Activated B cell treated with CpG ODN at 0.5 μM for 24 hours (primary cell): Measurements from ENCODE around the gene SCRN1. TPM values are rescaled to one million over a fixed set of nuclear protein-coding genes. Genes with fewer than 3 reads are reported as not detected.

ENCODE experiments used
- ATAC-seq: fragments of 200-7000 bp; cut with Tn5 transposase; one replicate; pipeline ENCODE4 v1.10.0; 2021; ENCODE audit warnings: low read depth, mild to moderate bottlenecking, moderate library complexity
- CTCF ChIA-PET: fragments of 350-600 bp; sonication (Branson Sonifier 250); formaldehyde crosslinking; loops from one replicate; lab custom pipeline; 2021; ENCODE audit warnings: antibody characterized with exemption; lab: Charles Lee
- POLR2A ChIA-PET: fragments of 350-600 bp; sonication (Branson Sonifier 250); formaldehyde crosslinking; loops from one replicate; lab custom pipeline; 2021; ENCODE audit warnings: antibody characterized with exemption; lab: Charles Lee
- DNase-seq: peaks from one replicate; pipeline ENCODE4 v3.0.0; 2022
- H3K27ac Mint-ChIP-seq: one replicate; pipeline ENCODE4 v1.8.0; 2020; ENCODE audit warnings: mixed read lengths
- H3K27me3 Mint-ChIP-seq: one replicate; pipeline ENCODE4 v1.8.0; 2021; ENCODE audit warnings: mixed read lengths
- H3K36me3 Mint-ChIP-seq: one replicate; pipeline ENCODE4 v1.8.0; 2021; ENCODE audit warnings: low read depth, mixed read lengths
- H3K4me1 Mint-ChIP-seq: one replicate; pipeline ENCODE4 v1.8.0; 2021; ENCODE audit warnings: mixed read lengths
- H3K4me3 Mint-ChIP-seq: one replicate; pipeline ENCODE4 v1.8.0; 2020; ENCODE audit warnings: mild to moderate bottlenecking, mixed read lengths
- H3K9me3 Mint-ChIP-seq: one replicate; pipeline ENCODE4 v1.8.0; 2020; ENCODE audit warnings: mixed read lengths
- intact Hi-C: fragments of 100-400 bp; cut with micrococcal nuclease; formaldehyde crosslinking; loops from one replicate; pipeline ENCODE4 v1.15.1; 2024
- total RNA-seq: library from RNA; stranded (reverse); gene quantifications from 2 replicates; pipeline ENCODE4 v1.2.3, GENCODE V29; 2022
- TF ChIP-seq, protein P1 (sequence below): fragments of 200-600 bp; IDR thresholded peaks from one replicate; pipeline ENCODE4 v1.8.0; 2022; ENCODE audit warnings: antibody characterized with exemption, mild to moderate bottlenecking

The SCRN1 gene
- total RNA-seq, 1 donor from 2014 or later = 48.7 TPM

DNA sequence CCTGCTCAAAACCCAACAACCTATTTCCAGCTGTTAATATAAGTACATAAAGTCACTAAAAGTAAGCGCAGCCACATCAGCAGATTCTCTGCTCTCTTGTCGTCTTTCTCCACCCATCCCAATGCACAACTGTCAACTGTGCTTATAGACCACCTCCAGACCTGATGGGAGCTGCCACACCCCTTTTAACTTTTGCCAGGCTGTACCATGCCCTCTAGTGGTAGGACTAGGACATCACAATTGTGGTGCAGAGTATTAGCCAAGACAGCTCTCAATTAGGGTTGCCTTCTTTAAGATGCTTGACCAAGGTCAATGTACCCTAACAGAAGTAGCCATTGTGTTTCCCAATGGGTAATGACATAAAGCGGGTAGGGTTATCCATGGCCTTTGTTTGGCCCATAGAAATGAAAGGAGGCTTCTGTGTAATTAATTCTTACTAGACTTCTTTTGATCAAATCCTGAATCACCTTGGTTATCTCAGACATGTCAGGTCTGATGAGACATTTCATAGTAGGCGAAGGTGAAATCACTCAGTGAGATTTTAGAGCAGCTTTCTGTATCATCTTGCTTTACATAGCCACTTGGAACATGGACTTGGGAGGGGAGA lies 68.1 kb downstream of the SCRN1 start:
- no peak overlapping the region for H3K4me3 Mint-ChIP-seq
- POLR2A ChIA-PET = interaction anchor here (0.7 kb wide), 1 partner anchor 129 kb away, joined by 3 read pairs; no protein-coding TSS in a partner anchor

DNA sequence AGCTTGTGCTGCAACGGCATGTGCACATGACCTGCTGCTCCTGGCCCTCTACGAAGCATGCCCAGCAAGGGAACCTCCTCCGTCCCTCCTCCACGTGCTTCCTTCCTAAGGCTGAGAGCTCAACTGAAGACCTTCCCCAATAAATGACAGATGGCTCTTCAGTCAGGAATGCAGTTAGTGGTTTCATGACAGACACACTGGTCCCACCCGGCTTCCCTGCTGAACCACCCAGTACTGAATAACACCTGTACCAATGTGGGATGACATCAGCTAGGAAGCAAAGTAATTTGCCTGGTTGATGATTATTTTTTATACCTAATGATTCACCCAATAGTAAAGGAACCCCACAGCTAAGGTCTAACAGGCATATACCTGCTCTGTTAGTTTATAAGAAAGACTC lies 69.1 kb downstream of the SCRN1 start:
- H3K27me3 Mint-ChIP-seq = no peaks in the 10 kb centered on the region
- no peaks in the 10 kb centered on the region for H3K4me1 Mint-ChIP-seq
- intact Hi-C loops = loop anchor here (2.0 kb wide), 2 partner anchors 492 to 644 kb away; no protein-coding TSS in a partner anchor
- no peaks in the 10 kb centered on the region for H3K9me3 Mint-ChIP-seq
- H3K27ac Mint-ChIP-seq = no peak overlapping the region
- CTCF ChIA-PET = interaction anchor here (0.9 to 3.5 kb wide), 9 partner anchors 8 to 285 kb away, joined by 3 to 25 read pairs (median 3); no protein-coding TSS in a partner anchor
- ATAC-seq (no peak), DNase-seq (no peak)
- H3K36me3 Mint-ChIP-seq = peaks cover 69% of the 10 kb centered on the region
- TF ChIP-seq, protein P1, sequence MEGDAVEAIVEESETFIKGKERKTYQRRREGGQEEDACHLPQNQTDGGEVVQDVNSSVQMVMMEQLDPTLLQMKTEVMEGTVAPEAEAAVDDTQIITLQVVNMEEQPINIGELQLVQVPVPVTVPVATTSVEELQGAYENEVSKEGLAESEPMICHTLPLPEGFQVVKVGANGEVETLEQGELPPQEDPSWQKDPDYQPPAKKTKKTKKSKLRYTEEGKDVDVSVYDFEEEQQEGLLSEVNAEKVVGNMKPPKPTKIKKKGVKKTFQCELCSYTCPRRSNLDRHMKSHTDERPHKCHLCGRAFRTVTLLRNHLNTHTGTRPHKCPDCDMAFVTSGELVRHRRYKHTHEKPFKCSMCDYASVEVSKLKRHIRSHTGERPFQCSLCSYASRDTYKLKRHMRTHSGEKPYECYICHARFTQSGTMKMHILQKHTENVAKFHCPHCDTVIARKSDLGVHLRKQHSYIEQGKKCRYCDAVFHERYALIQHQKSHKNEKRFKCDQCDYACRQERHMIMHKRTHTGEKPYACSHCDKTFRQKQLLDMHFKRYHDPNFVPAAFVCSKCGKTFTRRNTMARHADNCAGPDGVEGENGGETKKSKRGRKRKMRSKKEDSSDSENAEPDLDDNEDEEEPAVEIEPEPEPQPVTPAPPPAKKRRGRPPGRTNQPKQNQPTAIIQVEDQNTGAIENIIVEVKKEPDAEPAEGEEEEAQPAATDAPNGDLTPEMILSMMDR = no peak
- H3K4me3 Mint-ChIP-seq = no peak overlapping the region
- POLR2A ChIA-PET = no interaction called here

More for the DNA sequence above, 68.1 kb downstream of the SCRN1 start:
- H3K27me3 Mint-ChIP-seq = no peaks in the 10 kb centered on the region
- peak; percentile 97 for ATAC-seq
- no peak overlapping the region for H3K27ac Mint-ChIP-seq
- no peak for DNase-seq
- TF ChIP-seq, protein P1 = no peak
- H3K36me3 Mint-ChIP-seq = peaks cover 73% of the 10 kb centered on the region
- intact Hi-C loops = loop anchor here (1.0 to 2.0 kb wide), 4 partner anchors 43 to 643 kb away; no protein-coding TSS in a partner anchor
- CTCF ChIA-PET = interaction anchor here (0.9 to 3.5 kb wide), 15 partner anchors 8 to 999 kb away, joined by 3 to 25 read pairs (median 3); no protein-coding TSS in a partner anchor
- H3K9me3 Mint-ChIP-seq = no peaks in the 10 kb centered on the region
- H3K4me1 Mint-ChIP-seq = no peaks in the 10 kb centered on the region

DNA sequence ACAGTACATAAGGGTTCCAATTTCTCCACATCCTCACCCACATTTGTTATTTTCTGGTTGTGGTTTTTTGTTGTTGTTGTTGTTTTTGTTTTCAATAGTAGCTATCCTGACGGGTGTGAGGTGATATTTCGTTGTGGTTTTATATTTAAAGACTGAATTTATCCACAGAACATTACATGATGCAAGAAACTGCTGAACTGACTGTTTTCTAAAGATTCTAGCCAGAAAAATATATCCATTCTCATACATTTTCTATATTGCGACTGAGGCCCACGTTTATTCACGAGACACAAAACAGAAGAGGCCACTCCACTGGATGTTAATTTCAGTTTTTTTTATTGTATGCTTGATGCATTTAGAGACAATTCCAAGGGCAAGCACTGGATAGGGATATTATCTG lies 69.8 kb downstream of the SCRN1 start:
- ChIA-PET POLR2A (no interaction called here), CTCF (interaction anchor here (1.1 to 1.5 kb wide), 2 partner anchors 15 to 49 kb away, joined by 3 read pairs; no protein-coding TSS in a partner anchor)
- Mint-ChIP-seq H3K36me3 (peaks cover 63% of the 10 kb centered on the region), H3K9me3 (no peaks in the 10 kb centered on the region), H3K4me3 (no peak overlapping the region), H3K27ac (no peak overlapping the region), H3K27me3 (no peaks in the 10 kb centered on the region), H3K4me1 (no peaks in the 10 kb centered on the region)
- no peak for ATAC-seq
- TF ChIP-seq, protein P1 = no peak
- intact Hi-C loops = loop anchor here (2.0 kb wide), 2 partner anchors 493 to 645 kb away; no protein-coding TSS in a partner anchor
- DNase-seq = no peak

DNA sequence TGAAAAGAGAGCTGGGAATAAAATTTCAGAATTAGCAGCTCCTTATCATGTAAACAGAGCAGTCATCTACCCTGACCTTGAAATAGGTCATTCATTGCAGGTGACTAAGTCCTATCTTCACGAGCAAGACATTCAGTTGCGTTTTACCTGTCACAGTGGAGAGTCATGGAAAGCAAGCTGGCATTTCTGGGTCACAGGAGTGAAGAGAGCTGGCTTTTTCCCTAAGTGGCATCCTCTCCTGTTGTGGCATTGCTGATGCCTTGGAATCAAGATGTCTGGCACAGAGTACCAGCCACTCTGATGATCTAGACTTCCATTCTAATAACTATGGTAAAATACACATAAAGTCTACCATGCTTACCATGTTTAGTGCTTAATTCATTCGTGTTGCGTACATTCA lies 70.8 kb downstream of the SCRN1 start:
- intact Hi-C loops = no loop called here
- H3K9me3 Mint-ChIP-seq = no peaks in the 10 kb centered on the region
- TF ChIP-seq, protein P1 = no peak
- H3K27me3 Mint-ChIP-seq = no peaks in the 10 kb centered on the region
- no peaks in the 10 kb centered on the region for H3K4me1 Mint-ChIP-seq
- CTCF ChIA-PET = no interaction called here
- H3K36me3 Mint-ChIP-seq = peaks cover 54% of the 10 kb centered on the region
- H3K27ac Mint-ChIP-seq = no peak overlapping the region
- DNase-seq (no peak), ATAC-seq (no peak)
- no peak overlapping the region for H3K4me3 Mint-ChIP-seq
- POLR2A ChIA-PET = no interaction called here

DNA sequence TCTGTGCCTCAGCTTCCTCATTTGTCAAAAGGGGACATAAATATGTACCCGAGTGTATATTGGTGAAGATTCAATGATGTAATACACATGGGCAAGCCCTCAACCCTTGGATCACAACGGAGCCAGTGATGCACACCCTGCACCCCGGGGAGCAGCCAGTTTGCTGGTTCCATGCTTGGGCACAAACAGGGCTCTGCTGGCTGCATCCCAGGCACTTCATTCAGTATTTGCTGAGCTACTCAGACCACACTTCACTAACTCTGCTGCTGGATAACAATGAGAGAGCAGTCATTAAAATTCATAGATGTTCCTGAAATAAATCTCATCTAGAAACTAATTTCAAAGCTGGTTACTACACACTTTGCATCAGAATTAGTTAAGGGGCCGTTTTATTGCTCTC lies 72.0 kb downstream of the SCRN1 start:
- POLR2A ChIA-PET = no interaction called here
- H3K4me1 Mint-ChIP-seq = no peaks in the 10 kb centered on the region
- no peaks in the 10 kb centered on the region for H3K9me3 Mint-ChIP-seq
- no peaks in the 10 kb centered on the region for H3K27me3 Mint-ChIP-seq
- no peak for ATAC-seq
- intact Hi-C loops = no loop called here
- no peak overlapping the region for H3K27ac Mint-ChIP-seq
- CTCF ChIA-PET = no interaction called here
- TF ChIP-seq, protein P1 = no peak
- no peak for DNase-seq
- no peak overlapping the region for H3K4me3 Mint-ChIP-seq
- peaks cover 42% of the 10 kb centered on the region for H3K36me3 Mint-ChIP-seq
